Ureter (tissue), 1 donor: ENCODE results near the gene ANKRD18B. TPM values are rescaled to one million over a fixed set of nuclear protein-coding genes. Genes with fewer than 3 reads are reported as not detected.
"Not testable (repeated sequence)": the region's sequence is repeated elsewhere in the genome, so short reads cannot be mapped to it uniquely, and the experiment has no call there.

Experiments used
- DNase-seq: peaks from one replicate; pipeline ENCODE4 v3.0.0-alpha.2; 2020; ENCODE audit warnings: low spot score
- total RNA-seq: library from RNA; stranded (reverse); gene quantifications from one replicate; pipeline ENCODE4 v1.2.4, GENCODE V29; 2023
- donor health status: DM: yes; HTN: yes; CAD: no.

The ANKRD18B gene
- total RNA-seq, 1 donor from 2014 or later = 12.3 TPM

- not testable (repeated sequence) for DNase-seq
These were observed 9.9 kb downstream of the ANKRD18B start for GRCh38 chr9:33533958-33534357.

GRCh38 chr9:33535541-33535940 lies 11.5 kb downstream of the ANKRD18B start:
- no peak for DNase-seq

- DNase-seq = not testable (repeated sequence)
These were observed 19.4 kb downstream of the ANKRD18B start for GRCh38 chr9:33543463-33543862.

- DNase-seq = not testable (repeated sequence)
These were observed 21.7 kb downstream of the ANKRD18B start for GRCh38 chr9:33545715-33546114.

GRCh38 chr9:33548816-33549215 lies 24.8 kb downstream of the ANKRD18B start:
- DNase-seq = not testable (repeated sequence)

- DNase-seq = not testable (repeated sequence)
These were observed 25.4 kb downstream of the ANKRD18B start for GRCh38 chr9:33549418-33549817.

GRCh38 chr9:33551183-33551582 lies 27.1 kb downstream of the ANKRD18B start:
- DNase-seq = not testable (repeated sequence)

GRCh38 chr9:33552315-33552725 lies 28.3 kb downstream of the ANKRD18B start:
- DNase-seq = not testable (repeated sequence)

- DNase-seq = not testable (repeated sequence)
These were observed 36.2 kb downstream of the ANKRD18B start for GRCh38 chr9:33560217-33560616.

GRCh38 chr9:33562196-33562595 lies 38.1 kb downstream of the ANKRD18B start:
- DNase-seq = not testable (repeated sequence)

- not testable (repeated sequence) for DNase-seq
These were observed 43.7 kb downstream of the ANKRD18B start for GRCh38 chr9:33567776-33568175.

- DNase-seq = not testable (repeated sequence)
These were observed 53.7 kb downstream of the ANKRD18B start for GRCh38 chr9:33577786-33578185.

GRCh38 chr9:33579996-33580395 lies 55.9 kb downstream of the ANKRD18B start:
- not testable (repeated sequence) for DNase-seq

- not testable (repeated sequence) for DNase-seq
These were observed 58.6 kb downstream of the ANKRD18B start for GRCh38 chr9:33582686-33583085.

- not testable (repeated sequence) for DNase-seq
These were observed 62.1 kb downstream of the ANKRD18B start for GRCh38 chr9:33586128-33586527.

GRCh38 chr9:33587799-33588198 lies 63.7 kb downstream of the ANKRD18B start:
- DNase-seq = not testable (repeated sequence)

GRCh38 chr9:33588876-33589275 lies 64.8 kb downstream of the ANKRD18B start:
- DNase-seq = not testable (repeated sequence)

- not testable (repeated sequence) for DNase-seq
These were observed 66.8 kb downstream of the ANKRD18B start for GRCh38 chr9:33590857-33591256.

- not testable (repeated sequence) for DNase-seq
These were observed 72.9 kb downstream of the ANKRD18B start for GRCh38 chr9:33596974-33597373.

GRCh38 chr9:33597386-33597785 lies 73.3 kb downstream of the ANKRD18B start:
- not testable (repeated sequence) for DNase-seq

- DNase-seq = not testable (repeated sequence)
These were observed 74.8 kb downstream of the ANKRD18B start for GRCh38 chr9:33598796-33599379.

- DNase-seq = not testable (repeated sequence)
These were observed 76.9 kb downstream of the ANKRD18B start for GRCh38 chr9:33600911-33601310.

GRCh38 chr9:33604249-33604648 lies 80.2 kb downstream of the ANKRD18B start:
- DNase-seq = not testable (repeated sequence)

- DNase-seq = not testable (repeated sequence)
These were observed 80.9 kb downstream of the ANKRD18B start for GRCh38 chr9:33604936-33605335.
